Stimulated activated CD8-positive, alpha-beta memory T cell treated with anti-CD3 and anti-CD28 coated beads, Interleukin-7, amount 100 ng/mL, for 24 hours (primary cell): ENCODE data around the gene DSTN.
"Not testable (repeated sequence)": the region's sequence is repeated elsewhere in the genome, so short reads cannot be mapped to it uniquely, and the experiment has no call there.

Source experiments
- DNase-seq: peaks from one replicate; pipeline ENCODE4 v3.0.0-alpha.2; 2020; ENCODE audit warnings: low read depth

Gene DSTN

DNA sequence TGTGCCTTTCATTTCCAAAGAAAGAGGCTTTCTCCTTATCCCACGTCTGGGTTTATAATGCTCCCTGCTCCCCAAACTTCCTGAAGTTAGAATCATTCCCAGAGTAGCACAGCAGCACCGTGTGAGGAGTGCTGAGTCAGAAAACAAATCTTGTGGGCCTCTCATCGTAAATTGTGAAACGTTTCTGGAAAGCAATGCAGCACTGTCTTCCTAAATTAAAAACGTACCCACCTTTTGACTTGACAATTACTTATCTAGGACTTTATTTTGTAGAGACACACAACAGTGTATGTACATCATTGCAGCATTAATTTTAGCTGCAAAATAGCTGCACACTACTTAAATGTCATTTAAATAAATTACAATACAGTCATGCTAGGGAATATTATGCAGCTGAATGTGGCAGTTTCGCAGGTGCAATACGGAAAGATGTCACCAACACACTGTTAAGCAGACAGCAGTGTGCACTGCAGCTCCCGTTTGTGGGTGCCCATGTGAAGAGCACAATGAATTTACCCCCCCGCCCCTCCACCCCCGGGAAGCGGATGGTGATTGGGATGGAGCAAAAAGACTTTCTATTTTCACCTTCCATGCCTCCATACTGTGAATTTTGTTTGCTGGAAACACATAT is 81.4 kb downstream of the DSTN start:
- no peak for DNase-seq

GRCh38 chr20:17651760-17652388 is 82.0 kb downstream of the DSTN start:
- DNase-seq: no peak

GRCh38 chr20:17652411-17652810 is 82.5 kb downstream of the DSTN start:
- no peak for DNase-seq

- no peak for DNase-seq
These were observed 84.2 kb downstream of the DSTN start for GRCh38 chr20:17653835-17654648.

DNA sequence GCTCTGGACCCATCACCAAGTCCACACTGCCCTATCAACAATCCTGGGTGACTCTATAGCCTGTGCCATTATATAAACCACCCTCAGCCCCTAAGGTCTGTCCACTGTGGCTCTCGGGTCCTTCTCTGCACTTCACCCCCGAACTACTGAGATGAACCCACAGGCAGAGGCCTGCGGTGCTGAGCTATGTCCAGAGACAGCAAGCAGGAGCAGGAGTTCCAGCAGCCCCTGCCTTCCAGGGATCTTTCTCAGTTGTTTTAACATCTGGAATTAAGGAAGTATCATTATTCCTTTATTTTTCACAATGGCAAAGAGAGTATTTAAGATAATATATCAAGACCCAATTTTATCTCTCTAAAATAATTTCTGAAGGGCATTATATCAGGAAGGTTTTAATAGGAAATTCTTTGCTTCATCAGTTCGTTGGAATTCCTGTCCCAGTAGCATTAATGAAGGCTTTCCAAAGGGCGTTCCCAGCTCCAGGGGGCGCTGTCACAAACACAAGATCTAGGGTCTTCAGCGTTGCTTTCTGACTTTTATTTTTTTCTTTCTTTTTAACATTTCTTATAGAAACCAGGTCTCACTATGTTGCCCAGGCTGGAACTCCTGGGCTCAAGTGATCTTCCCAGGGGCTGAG is 84.9 kb downstream of the DSTN start:
- no peak for DNase-seq

- no peak for DNase-seq
These were observed 85.4 kb downstream of the DSTN start for GRCh38 chr20:17655286-17655651.

DNA sequence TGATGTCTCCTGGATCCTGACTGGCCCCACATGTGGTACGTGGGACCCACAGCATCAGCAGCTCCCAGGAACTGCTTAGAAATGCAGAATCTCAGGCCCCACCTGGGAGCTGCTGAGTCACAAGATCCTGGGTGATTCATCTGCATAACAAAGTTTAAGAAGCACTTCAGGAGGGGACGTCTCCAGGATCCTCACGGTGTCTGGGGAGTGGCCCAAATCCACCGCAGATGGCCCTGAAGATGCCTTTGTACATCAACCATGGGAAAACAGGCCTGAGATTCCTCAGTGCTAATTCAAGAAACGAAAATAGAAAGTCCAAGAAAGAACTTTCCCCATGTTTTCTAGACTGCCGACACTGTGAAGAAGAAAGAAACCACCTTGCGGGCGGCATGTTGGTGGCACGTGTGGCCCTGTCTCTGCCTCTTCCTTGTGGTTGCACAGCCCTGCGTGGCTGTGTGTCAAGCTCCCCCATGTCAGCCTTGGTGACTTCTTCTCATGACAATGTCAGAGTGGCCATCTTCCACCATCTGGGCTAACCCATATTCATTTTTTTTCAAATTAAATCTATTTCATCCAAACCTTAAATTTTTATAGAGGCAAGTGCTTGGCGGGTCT is 86.1 kb downstream of the DSTN start:
- no peak for DNase-seq

DNA sequence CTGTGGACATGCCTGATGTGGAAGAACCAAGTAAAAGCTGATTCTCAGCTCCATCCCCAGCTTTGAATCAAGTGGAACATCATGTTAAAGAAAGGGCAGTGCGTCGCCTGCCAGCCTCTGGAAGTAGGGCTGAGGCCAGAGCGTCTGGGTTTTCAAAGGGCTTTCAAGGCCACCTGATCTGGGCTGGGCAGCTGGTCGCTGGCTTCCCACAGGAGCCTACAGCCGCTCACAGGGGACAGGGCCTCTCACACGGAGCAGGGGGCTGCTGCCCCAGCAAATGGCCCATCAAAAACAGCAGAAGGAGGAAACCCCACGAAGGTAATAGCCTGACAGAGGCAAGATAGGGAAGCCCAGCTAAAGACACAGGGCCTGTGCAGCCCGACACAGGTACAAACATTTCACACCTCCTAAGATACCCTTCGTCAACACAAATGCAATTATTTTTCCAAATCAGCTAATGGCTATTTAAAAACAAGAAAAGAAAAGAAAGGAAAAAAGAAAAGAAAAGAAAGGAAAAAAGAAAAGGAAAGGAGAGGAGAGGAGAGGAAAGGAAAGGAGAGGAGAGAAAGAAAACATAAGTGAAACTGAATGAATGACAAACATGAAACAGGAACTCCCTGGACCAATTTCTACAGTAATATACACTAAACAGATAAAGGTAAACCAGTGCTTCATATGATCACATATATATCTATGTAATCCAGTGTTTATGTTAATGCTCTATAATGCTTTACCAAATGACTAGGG is 87.4 kb downstream of the DSTN start:
- DNase-seq: no peak

DNA sequence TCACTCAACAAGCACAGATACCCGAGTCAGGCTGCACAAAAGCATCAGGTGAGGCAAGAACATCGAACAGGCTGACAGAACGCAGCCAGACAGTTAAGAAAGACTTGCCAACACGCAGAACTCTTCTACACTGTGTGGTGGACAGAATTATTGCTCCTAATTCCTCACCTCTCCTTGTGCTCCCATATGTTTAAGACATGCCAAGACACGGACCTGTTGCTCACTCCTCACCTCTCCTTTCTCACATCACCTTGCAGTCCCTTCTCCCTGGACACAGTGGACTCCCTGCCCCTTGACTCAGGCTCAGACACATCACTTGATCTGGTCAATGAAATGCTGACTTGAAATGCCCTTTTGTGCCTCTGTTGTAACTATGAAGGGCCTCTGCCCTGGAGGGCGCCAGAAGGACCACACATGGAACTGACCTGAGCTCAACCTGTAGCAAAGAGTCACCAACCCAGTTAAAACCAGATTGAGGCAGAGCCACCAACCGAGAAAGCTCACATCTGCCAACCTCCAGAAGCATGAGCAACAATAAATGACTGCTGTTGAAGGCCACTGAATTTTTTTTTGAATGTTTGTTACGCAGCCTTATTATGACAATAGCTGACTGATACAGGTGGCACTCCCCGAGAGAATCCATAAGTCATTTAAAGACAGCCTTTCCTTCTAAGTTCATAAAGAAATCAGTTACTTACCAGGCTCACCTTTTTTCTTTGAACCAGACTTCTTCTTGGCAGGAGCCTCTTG is 88.2 kb downstream of the DSTN start:
- no peak for DNase-seq

GRCh38 chr20:17658648-17658993 is 88.7 kb downstream of the DSTN start:
- no peak for DNase-seq

DNA sequence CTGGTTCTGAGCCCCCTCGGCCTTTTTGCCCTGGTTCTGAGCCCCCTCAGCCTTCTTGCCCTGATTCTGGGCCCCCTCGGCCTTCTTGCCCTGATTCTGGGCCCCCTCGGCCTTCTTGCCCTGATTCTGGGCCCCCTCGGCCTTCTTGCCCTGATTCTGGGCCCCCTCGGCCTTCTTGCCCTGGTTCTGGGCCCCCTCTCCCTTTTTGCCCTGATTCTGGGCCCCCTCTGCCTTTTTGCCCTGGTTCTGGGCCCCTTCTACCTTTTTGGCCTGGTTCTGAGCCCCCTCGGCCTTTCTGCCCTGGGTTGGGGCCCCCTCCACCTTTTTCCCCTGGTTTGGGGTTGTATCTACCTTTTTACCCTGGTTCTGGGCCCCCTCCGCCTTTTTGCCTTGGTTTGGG is 89.5 kb downstream of the DSTN start:
- not testable (repeated sequence) for DNase-seq
